HFFc6 (cell line): ENCODE results near the gene TNFRSF6B. TPM values are rescaled to one million over a fixed set of nuclear protein-coding genes. Genes with fewer than 3 reads are reported as not detected.
"Not testable (repeated sequence)": the region's sequence is repeated elsewhere in the genome, so short reads cannot be mapped to it uniquely, and the experiment has no call there.

Source experiments
- DNase-seq: peaks from one replicate; pipeline ENCODE4 v3.0.0-alpha.2; 2018
- H3K27ac Mint-ChIP-seq: 2 replicates; pipeline ENCODE4 v1.8.0; 2020; ENCODE audit warnings: mild to moderate bottlenecking, mixed read lengths
- H3K27me3 Mint-ChIP-seq: 2 replicates; pipeline ENCODE4 v1.8.0; 2021; ENCODE audit warnings: mild to moderate bottlenecking, moderate library complexity, mixed read lengths; ENCODE audit not compliant: insufficient read depth
- H3K36me3 Mint-ChIP-seq: 2 replicates; pipeline ENCODE4 v1.8.0; 2021; ENCODE audit warnings: low read depth, mixed read lengths
- H3K4me1 Mint-ChIP-seq: 2 replicates; pipeline ENCODE4 v1.8.0; 2020; ENCODE audit warnings: low read depth, mixed read lengths
- H3K4me3 Mint-ChIP-seq: 2 replicates; pipeline ENCODE4 v1.8.0; 2020; ENCODE audit warnings: mild to moderate bottlenecking, moderate library complexity, mixed read lengths
- H3K9me3 Mint-ChIP-seq: 2 replicates; pipeline ENCODE4 v1.8.0; 2020; ENCODE audit warnings: mild to moderate bottlenecking, mixed read lengths
- CTCF ChIP-seq: fragments of 200-600 bp; sonication (generic); IDR thresholded peaks from 2 replicates; pipeline ENCODE4 v1.5.0; 2021; ENCODE audit warnings: antibody characterized with exemption, mild to moderate bottlenecking
- total RNA-seq, 6 experiments: library from RNA; stranded (reverse); fragmentation: NEBNext Ultra II Directional; extraction: Animal tissue kit (Norgen Biotek cat#: 25700); gene quantifications; 2 replicates in 1 of 6; 3 replicates in 5 of 6; pipeline ENCODE4 v1.2.3, GENCODE V29; 2021

Gene TNFRSF6B
- total RNA-seq, 6 experiments from 2014 or later, result 0.33 to 1.8 (median 1.1) TPM

DNA sequence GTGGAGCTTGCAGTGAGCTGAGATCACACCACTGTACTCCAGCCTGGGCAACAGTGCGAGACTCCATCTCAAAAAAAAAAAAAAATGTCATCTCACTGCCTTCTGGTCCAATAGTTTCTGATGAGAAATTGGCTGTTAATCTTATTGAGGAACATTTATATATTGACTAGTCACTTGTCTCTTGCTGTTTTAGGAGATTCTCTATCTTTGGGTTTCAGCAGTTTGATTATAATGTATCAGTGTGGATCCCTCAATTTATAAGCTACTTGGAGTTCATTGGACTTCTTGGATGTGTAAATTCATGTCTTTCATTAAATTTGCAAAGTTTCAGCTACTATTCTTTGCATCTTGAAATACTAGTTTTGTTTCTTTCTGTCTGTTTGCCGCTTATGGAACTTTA, 22.5 kb downstream of the TNFRSF6B start:
- Mint-ChIP-seq H3K27me3 (no peaks in the 10 kb centered on the region; the same call in 1 of the 2 replicates), H3K27ac (no peak overlapping the region), H3K4me3 (no peak overlapping the region), H3K36me3 (peaks cover 55% of the 10 kb centered on the region), H3K9me3 (peaks cover 26% of the 10 kb centered on the region), H3K4me1 (no peaks in the 10 kb centered on the region)
- TF ChIP-seq CTCF, result no peak
- no peak for DNase-seq

DNA sequence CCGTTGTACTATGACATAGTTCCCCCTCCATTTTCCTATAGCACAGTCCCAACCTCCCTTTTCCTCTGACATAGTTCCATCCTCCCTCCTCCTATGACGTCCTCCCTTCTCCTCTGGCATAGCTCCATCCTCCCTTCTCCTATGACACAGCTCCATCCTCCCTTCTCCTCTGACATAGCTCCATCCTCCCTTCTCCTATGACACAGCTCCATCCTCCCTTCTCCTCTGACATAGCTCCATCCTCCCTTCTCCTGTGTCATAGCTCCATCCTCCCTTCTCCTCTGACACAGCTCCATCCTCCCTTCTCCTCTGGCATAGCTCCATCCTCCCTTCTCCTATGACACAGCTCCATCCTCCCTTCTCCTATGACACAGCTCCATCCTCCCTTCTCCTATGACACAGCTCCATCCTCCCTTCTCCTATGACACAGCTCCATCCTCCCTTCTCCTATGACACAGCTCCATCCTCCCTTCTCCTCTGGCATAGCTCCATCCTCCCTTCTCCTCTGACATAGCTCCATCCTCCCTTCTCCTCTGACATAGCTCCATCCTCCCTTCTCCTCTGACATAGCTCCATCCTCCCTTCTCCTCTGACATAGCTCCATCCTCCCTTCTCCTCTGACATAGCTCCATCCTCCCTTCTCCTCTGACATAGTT, 26.6 kb downstream of the TNFRSF6B start:
- not testable (repeated sequence) for H3K4me3 Mint-ChIP-seq, DNase-seq, H3K27me3 Mint-ChIP-seq, H3K27ac Mint-ChIP-seq, H3K4me1 Mint-ChIP-seq
- Mint-ChIP-seq H3K9me3 (peaks cover 14% of the 10 kb centered on the region), H3K36me3 (peaks cover 42% of the 10 kb centered on the region)

DNA sequence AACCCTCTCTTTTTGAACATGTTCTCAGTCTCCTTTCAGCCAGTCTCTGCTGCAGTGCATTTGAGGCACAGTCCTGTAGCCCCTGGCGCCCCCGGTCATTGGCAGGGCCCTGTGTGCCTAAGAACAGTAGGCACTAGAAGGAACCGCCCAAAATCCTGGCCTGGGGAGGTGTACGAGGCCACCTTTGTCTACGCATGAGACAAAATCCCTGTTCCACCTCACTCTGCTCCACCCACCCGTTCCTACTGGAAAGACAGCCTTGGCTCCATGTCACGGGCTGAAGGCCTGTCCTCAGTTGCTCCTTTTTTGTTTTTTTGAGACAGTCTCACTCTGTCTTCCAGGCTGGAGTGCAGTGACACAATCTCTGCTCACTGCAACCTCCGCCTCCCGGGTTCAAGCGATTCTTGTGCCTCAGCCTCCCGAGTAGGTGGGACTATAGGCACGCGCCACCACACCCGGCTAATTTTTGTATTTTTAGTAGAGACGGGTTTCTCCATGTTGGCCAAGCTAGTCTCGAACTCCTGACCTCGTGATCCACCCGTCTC, 33.8 kb downstream of the TNFRSF6B start:
- peaks cover 24% of the 10 kb centered on the region for H3K36me3 Mint-ChIP-seq
- DNase-seq, H3K4me3 Mint-ChIP-seq, H3K9me3 Mint-ChIP-seq, H3K27me3 Mint-ChIP-seq, H3K4me1 Mint-ChIP-seq, H3K27ac Mint-ChIP-seq: not testable (repeated sequence)

DNA sequence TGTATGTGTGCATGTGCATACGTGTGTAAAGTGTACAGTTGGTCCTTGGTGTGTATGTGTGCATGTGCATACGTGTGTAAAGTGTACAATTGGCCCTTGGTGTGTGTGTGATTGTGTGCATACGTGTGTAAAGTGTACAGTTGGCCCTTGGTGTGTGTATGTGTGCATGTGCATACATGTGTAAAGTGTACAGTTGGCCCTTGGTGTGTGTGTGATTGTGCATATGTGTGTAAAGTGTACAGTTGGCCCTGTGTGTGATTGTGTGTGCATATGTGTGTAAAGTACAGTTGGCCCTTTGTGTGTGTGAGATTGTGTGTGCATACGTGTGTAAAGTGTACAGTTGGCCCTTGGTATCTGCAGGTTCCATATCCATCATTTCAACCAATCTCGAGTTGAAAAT, 35.0 kb downstream of the TNFRSF6B start:
- Mint-ChIP-seq H3K4me1 (no peaks in the 10 kb centered on the region), H3K27ac (no peak overlapping the region)
- DNase-seq, result no peak

DNA sequence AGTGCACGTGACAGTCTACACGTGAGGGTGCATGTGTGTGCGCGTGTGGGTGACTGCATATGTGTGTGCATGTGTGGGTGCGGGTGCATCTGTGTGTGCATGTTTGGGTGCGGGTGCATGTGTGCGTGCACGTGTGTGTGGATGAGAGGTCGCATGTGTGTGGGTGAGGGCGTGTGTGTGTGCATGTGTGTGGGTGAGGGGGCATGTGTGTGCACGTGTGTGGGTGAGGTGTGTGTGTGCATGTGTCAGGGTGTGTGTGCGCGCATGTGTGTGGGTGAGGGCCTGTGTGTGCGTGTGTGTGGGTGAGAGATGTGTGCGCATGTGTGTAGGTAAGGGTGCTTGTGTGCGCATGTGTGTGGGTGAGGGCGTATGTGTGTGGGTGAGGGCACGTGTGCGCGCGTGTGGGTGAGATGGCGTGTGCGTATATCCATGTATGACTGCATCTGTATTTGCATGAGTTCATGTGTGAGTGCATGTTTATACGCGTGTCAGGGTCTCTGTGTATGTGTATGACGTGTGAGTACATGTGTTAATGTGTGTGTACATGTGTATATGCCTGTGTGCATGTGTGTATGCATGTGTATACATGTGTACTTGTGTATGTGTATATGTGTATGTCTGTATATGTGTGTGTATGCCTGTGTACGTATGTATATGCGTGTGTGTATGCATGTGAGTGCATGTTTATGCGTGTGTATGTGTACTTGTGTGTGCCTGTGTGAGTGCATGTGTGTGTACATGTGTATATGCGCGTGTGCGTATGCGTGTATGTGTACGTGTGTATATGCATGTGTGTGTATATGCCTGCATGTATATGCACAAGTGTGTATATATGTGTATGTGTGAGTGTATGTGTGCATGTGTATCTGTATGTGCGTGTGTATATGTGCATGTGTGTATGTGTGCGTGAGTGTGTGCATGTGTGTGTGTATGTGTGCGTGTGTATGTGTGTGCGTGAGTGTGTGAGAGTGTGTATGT, 36.0 kb downstream of the TNFRSF6B start:
- no peaks in the 10 kb centered on the region for H3K4me1 Mint-ChIP-seq
- H3K27ac Mint-ChIP-seq, result no peak overlapping the region
- H3K9me3 Mint-ChIP-seq, result no peaks in the 10 kb centered on the region
- DNase-seq, result no peak
- peaks cover 15% of the 10 kb centered on the region for H3K36me3 Mint-ChIP-seq
- no peak overlapping the region for H3K4me3 Mint-ChIP-seq
- peaks cover 2% of the 10 kb centered on the region for H3K27me3 Mint-ChIP-seq
- no peak for TF ChIP-seq CTCF

More for the DNA sequence above, 35.0 kb downstream of the TNFRSF6B start:
- TF ChIP-seq CTCF, result no peak
- Mint-ChIP-seq H3K27me3 (peaks cover 2% of the 10 kb centered on the region), H3K4me3 (no peak overlapping the region), H3K36me3 (peaks cover 20% of the 10 kb centered on the region), H3K9me3 (no peaks in the 10 kb centered on the region)

DNA sequence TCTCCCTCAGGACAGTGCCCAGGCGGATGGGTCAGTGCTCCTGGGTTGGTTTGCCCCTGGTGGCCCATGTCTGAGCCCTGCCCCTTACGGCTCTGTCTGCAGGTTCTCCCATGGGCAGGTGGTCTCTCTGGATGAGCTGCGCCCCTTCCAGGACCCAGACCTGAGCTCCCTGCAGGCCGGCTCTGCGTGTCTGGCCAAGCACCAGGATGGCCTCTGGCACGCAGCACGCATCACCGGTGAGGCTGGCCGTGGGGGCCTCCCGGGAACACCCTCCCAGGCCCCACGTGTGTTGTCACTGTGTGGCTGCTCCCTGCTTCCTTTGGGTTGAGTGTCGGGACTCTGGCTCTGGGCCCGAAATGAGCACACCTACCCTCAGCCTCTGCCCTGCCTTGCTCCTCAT, 36.7 kb downstream of the TNFRSF6B start:
- Mint-ChIP-seq H3K9me3 (no peaks in the 10 kb centered on the region), H3K36me3 (peaks cover 15% of the 10 kb centered on the region), H3K4me3 (no peak overlapping the region), H3K4me1 (no peaks in the 10 kb centered on the region), H3K27me3 (peaks cover 2% of the 10 kb centered on the region), H3K27ac (no peak overlapping the region)
- no peak for TF ChIP-seq CTCF
- DNase-seq, result no peak
